ENCODE measurements around the gene FDX2.

- TF ChIP-seq ZFX (IDR thresholded peaks at IDR 0.05) (no peak), CTCF (conservative IDR thresholded peaks at IDR 0.05) (no peak)
Measured at GRCh38 chr19:10305139-10305806, 10.5 kb downstream of the FDX2 start.

All from C4-2B (cell line).